LoVo (cell line): ENCODE measurements around the gene MAP1S.

Experiments used
- DNase-seq: peaks from one replicate; pipeline ENCODE4 v3.0.0-alpha.2; 2016; ENCODE audit warnings: low spot score

MAP1S gene

GRCh38 chr19:17695198-17695597, 24.1 kb upstream of the MAP1S start:
- DNase-seq, result no peak

DNA sequence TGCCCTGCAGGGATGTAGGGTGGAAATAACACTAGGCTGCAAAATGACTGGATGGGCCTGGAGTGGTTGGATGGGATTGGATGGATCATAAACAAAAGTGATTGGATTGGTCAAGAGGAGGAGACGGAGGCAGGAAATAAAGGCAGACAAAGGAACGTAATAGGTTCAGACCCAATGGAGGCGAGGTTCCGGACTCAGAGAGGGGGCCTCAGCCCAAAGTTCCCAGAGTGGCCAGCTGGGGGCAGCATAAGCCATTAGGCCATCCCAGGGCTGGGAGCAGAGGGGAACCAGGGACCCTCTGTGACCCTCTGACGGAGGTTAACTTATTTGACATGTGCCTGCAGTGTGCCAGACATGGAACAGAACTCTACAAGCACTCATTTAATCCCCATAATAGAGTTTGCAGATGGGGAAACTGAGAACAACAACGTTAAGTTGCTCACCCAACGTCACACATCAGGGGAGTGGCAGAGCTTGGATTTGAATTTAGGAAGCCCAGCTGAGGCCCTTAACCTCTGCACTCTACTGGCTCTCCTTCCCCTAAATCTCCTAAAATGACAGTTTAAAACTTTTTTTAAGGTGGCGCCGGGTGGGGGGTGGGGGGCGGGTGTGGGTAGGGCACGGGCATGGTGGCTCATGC, 15.3 kb upstream of the MAP1S start:
- no peak for DNase-seq

DNA sequence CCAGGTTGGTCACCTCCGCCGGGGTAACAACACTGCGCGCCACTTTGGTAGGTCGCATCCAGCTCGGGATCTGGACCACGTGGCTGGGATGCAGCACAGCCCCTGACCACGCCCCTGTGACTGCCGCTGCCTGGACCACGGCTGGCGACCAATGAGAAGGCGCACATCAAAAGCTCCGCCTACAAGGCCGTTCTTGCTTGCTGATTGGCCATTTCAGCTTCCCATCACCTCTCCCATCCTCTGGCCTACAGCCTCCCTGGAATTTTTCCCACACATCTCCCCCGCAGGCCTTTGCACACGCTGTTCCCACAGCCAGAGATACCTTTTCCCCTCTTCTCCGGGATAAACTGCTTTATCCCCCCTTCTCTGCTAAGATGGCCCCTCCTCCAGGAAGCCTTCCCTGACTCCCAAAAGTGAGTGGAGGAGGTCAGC, 12.5 kb upstream of the MAP1S start:
- DNase-seq, result no peak

DNA sequence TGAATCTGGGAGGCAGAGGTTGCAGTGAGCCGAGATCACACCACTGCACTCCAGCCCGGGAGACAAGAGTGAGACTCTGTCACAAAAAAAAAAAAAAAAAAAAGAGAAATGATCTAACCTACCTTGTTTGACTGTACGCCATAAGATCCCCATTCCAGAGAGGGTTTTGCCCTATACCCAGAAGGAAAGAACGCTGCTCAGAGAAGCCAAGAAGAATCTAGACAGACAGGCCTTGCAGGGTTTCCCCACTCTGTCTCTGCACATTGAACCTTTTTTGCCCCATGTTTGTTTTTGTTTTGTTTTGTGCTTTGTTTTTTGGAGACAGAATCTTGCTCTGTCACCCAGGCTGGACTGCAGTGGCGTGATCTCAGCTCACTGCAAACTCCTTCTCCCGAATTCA, 7.4 kb upstream of the MAP1S start:
- no peak for DNase-seq

DNA sequence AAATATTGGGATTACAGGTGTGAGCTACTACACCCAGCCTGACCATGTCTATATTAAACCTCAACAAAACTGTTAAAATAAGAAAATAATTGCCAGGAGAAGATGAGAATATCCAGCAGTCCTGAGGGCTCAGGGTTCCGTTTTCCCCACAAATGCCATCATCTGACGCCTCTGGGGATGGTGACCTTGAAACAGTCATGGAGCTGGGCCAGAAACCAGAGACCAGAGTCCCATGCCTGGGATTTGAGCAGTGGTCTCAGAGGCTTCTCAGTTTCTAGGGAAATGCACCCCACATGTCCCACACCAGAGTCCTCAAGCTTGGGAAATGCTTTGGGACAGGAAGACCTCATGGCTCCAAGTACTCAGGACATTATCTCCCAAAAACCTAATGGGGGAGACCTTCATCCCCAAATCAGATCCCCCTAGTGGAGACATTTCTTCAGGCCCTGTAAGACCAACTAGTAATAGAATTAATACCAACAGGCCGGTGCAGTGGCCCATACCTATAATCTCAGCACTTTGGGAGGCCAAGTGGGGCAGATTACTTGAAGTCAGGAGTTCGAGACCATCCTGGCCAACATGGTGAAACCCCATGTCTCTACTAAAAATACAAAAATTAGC, 2.9 kb upstream of the MAP1S start:
- DNase-seq, result no peak

GRCh38 chr19:17718550-17718946, 732 bp upstream of the MAP1S start:
- no peak for DNase-seq

DNA sequence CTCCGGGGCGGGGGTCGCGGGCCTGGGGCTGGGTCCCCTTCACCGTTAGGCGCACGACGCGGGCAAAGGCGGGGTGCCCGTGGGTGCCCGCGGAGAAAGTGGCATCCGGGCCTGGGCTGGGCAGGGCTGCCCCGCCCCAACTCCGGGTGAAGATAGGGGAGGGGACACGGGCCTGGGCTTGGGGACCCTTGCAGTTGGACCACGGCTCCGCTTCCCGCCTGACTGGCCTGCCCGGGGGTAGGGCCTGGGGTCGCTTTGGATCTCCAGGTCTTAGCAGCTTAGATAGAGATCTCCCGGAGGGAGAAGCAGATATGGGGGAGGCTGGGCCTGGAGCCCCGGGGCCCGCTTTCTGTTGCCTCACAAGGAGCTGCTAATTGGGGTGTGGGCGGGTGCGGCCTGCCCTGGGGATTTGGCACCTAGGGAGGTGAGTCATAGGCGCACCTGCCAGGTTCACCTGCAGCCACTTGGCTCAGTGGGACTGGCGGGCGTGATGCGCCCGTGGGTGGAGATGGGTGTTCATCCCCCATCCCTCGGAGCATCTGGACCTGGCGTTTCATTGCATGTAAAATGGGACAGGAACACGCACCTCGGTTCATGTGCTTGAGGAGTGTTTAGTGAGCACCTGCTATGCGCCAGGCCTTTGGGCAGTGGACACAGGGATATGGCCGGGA, 585 bp downstream of the MAP1S start:
- peak; percentile 67 for DNase-seq

GRCh38 chr19:17720440-17720839, 1.2 kb downstream of the MAP1S start:
- no peak for DNase-seq

- no peak for DNase-seq
These were observed 1.9 kb downstream of the MAP1S start for GRCh38 chr19:17721111-17721628.

DNA sequence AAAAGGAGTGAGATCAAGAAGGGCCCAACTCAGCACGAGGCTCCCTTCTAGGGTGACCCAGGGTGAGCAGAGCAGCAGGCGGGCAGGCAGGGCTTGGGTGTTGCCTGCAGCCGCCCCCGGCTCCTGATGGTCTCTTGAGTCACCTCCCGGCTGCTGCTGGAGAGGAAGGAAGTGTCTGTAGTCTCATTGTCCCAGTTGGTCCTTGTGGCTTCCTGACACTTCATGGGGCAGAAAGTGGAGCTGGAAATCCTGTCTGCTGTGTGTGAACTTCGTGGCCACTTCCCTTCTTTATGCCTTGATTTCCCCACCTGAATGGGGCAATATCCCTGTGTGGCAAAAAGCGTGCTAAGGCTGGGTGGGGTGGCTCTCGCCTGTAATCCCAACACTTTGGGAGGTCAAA, 2.5 kb downstream of the MAP1S start:
- no peak for DNase-seq

DNA sequence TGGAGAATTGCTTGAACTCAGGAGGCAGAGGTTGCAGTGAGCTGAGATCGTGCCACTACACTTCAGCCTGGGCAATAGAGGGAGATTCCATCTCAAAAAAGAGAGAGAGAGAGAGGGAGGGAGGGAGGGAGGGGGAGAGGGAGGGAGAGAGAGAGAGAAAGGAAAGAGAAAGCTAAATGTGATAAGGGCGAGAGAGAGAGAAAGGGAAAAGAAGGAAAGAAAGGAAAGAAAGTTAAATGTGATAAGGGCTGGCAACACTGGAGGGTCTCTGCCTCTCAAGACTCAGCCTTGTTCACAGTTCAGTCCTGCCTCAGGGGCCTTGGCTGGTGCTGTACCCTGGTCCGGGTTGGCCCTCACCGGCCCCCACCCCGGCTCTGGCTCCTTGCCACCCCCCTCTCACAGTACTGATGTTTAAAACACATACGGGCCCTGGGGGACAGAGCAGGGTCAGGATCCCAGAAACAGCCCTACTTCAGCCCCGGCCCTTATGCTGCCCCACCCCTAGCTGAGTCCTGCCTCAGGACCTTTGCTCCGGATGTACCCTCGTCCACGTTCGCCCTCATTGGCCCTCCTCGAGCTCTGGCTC, 3.5 kb downstream of the MAP1S start:
- no peak for DNase-seq

GRCh38 chr19:17724655-17725054, 5.4 kb downstream of the MAP1S start:
- DNase-seq, result no peak

GRCh38 chr19:17725422-17726078, 6.3 kb downstream of the MAP1S start:
- DNase-seq, result no peak

- DNase-seq, result no peak
These were observed 7.0 kb downstream of the MAP1S start for GRCh38 chr19:17726136-17726741.

GRCh38 chr19:17726964-17727773, 7.9 kb downstream of the MAP1S start:
- DNase-seq, result no peak

GRCh38 chr19:17727843-17728242, 8.6 kb downstream of the MAP1S start:
- DNase-seq, result no peak

DNA sequence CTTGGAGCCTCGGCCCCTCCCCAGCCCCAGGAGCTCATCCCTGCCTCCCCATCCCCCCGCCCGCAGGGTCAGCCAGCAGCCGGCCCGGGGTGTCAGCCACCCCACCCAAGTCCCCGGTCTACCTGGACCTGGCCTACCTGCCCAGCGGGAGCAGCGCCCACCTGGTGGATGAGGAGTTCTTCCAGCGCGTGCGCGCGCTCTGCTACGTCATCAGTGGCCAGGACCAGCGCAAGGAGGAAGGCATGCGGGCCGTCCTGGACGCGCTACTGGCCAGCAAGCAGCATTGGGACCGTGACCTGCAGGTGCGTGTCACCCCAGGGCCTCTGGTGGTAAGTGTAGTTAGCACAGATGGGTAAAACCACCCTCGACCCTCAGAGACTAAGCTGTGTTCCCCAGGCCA, 13.8 kb downstream of the MAP1S start:
- no peak for DNase-seq

- no peak for DNase-seq
These were observed 14.9 kb downstream of the MAP1S start for GRCh38 chr19:17734146-17734545.

DNA sequence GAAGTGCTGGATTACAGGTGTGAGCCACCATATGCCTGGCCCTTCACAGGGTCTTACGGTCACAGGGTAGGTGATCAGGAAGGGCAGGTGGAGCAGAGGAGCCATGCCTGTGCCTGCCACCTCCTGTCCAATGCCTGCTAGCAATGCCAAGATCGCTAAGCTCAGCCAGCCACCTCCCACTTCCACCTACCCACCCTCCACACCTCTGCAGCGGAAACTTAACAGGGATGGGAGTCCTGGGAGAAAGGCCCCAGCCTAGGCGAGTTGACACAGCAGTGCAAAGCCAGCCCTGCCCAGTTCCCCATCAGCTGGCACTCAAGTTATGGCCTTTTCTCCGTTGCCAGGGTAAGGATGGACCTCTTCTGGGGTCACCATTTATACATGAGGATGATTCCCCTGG, 16.1 kb downstream of the MAP1S start:
- DNase-seq, result no peak

- DNase-seq, result no peak
These were observed 18.4 kb downstream of the MAP1S start for GRCh38 chr19:17737690-17738153.
